K562 (cell line): Measurements from ENCODE around the gene INTS1. TPM values are rescaled to one million over a fixed set of nuclear protein-coding genes. Genes with fewer than 3 reads are reported as not detected.

Source experiments
- ATAC-seq: fragments of 200-7000 bp; cut with Tn5 transposase; 3 replicates; pipeline ENCODE4 v1.9.1; 2020; ENCODE audit warnings: moderate library complexity
- BruUV-seq: library from RNA; stranded (reverse); fragments of 400-500 nt; replicated peaks from 2 replicates; lab custom pipeline; 2021; lab: Mats Ljungman, UMichigan
- CTCF ChIA-PET: fragments of 300-600 bp; formaldehyde crosslinking; extraction: SDS; loops from one replicate; lab custom pipeline; 2021; ENCODE audit warnings: low intra/inter-chr PET ratio; lab: Yijun Ruan, JAX
- POLR2A ChIA-PET: fragments of 300-600, 350-650 bp; sonication (Branson Sonifier 250); formaldehyde crosslinking; extraction: SDS; loops from one replicate; lab custom pipeline; 2021; ENCODE audit warnings: antibody characterized with exemption, inconsistent platforms; lab: Yijun Ruan, JAX
- DNase-seq, 4 experiments: peaks; one replicate each; pipeline versions ENCODE4 v3.0.0 to v3.0.0-alpha.2; 2011 to 2018; ENCODE audit warnings: low spot score in 3 of 4, mixed read lengths in 3 of 4; ENCODE audit errors: extremely low read depth in 1 of 4
- FAIRE-seq: peaks from 2 replicates; lab custom pipeline; 2011; peaks lifted over from hg19 to GRCh38; lab: Jason Lieb, UNC
- H2AFZ ChIP-seq: 2 replicates; pipeline ENCODE4 v1.6.0; 2011; ENCODE audit warnings: low read depth, low read length, control low read depth, inconsistent platforms
- H3K27ac ChIP-seq: fragments of 200-600 bp; 3 replicates; pipeline ENCODE4 v1.8.0; 2011; ENCODE audit warnings: low read depth, mild to moderate bottlenecking, control low read depth, inconsistent platforms, low read length, moderate library complexity, mixed read lengths; ENCODE audit errors: extremely low read depth
- H3K27me3 ChIP-seq, 2 experiments: fragments of 300-600 bp in 1 of 2; 2 replicates in 1 of 2; 3 replicates in 1 of 2; pipeline versions ENCODE4 v1.6.0 to v1.8.0; 2011; ENCODE audit warnings: inconsistent platforms in 2 of 2, low read length in 2 of 2, mild to moderate bottlenecking in 1 of 2, mixed read lengths in 1 of 2, moderate library complexity in 1 of 2; ENCODE audit not compliant: control insufficient read depth in 2 of 2, insufficient read depth in 2 of 2
- H3K36me3 ChIP-seq: fragments of 300-600 bp; 3 replicates; pipeline ENCODE4 v1.8.0; 2011; ENCODE audit warnings: mild to moderate bottlenecking, low read length, inconsistent platforms; ENCODE audit not compliant: control insufficient read depth, insufficient read depth
- H3K4me1 ChIP-seq, 2 experiments: fragments of 200-600 bp in 1 of 2; replicated peaks in 1 of 2; 2 replicates in 1 of 2; 3 replicates in 1 of 2; pipeline versions ENCODE4 v1.5.1 to v1.8.0; 2011; ENCODE audit warnings: inconsistent platforms in 2 of 2, low read length in 2 of 2, mild to moderate bottlenecking in 1 of 2, mixed read lengths in 1 of 2, moderate library complexity in 1 of 2; ENCODE audit not compliant: control insufficient read depth in 2 of 2, insufficient read depth in 2 of 2
- H3K4me2 ChIP-seq: 2 replicates; pipeline ENCODE4 v1.6.1; 2011; ENCODE audit warnings: low read length, control low read depth, inconsistent platforms, mixed read lengths; ENCODE audit not compliant: insufficient read depth
- H3K4me3 ChIP-seq: fragments of 200-600 bp; sonication (generic), shearing (Covaris generic); 2 replicates; pipeline ENCODE4 v1.5.1; 2016; ENCODE audit warnings: control low read depth, inconsistent platforms
- H3K79me2 ChIP-seq: fragments of 200-600 bp; 3 replicates; pipeline ENCODE4 v1.8.0; 2011; ENCODE audit warnings: low read length, inconsistent platforms; ENCODE audit not compliant: control insufficient read depth, insufficient read depth
- H3K9ac ChIP-seq, 2 experiments: 2 replicates each; pipeline versions ENCODE4 v1.6.0 to v1.6.1; 2011; ENCODE audit warnings: low read depth in 2 of 2, low read length in 2 of 2, control low read depth in 1 of 2, inconsistent platforms in 1 of 2, mild to moderate bottlenecking in 1 of 2, mixed read lengths in 1 of 2; ENCODE audit not compliant: insufficient read depth in 1 of 2
- H3K9me1 ChIP-seq: one replicate; pipeline ENCODE4 v1.6.0; 2011; ENCODE audit warnings: inconsistent platforms, mild to moderate bottlenecking, low read length, moderate library complexity; ENCODE audit not compliant: control insufficient read depth, insufficient read depth
- H3K9me3 ChIP-seq: replicated peaks from 2 replicates; pipeline ENCODE4 v1.5.1; 2011; ENCODE audit warnings: low read depth, low read length, inconsistent platforms; ENCODE audit not compliant: control insufficient read depth, insufficient read depth
- H4K20me1 ChIP-seq: replicated peaks from 2 replicates; pipeline ENCODE4 v1.6.1; 2011; ENCODE audit warnings: low read length, inconsistent platforms, mixed read lengths; ENCODE audit not compliant: control insufficient read depth, insufficient read depth
- FOS ChIP-seq: IDR thresholded peaks from 3 replicates; pipeline ENCODE4 v1.6.1; 2011; ENCODE audit not compliant: insufficient read length; ENCODE audit errors: extremely low read depth
- FOXA3 ChIP-seq, 2 experiments: fragments of 450-650 bp in 1 of 2; sonication (generic) in 1 of 2; formaldehyde crosslinking; IDR thresholded peaks in 1 of 2; conservative IDR thresholded peaks in 1 of 2; 2 replicates each; pipeline versions ENCODE4 v1.4.0 to v1.8.0; 2020 to 2022; ENCODE audit warnings: mild to moderate bottlenecking in 2 of 2, missing genetic modification reagents in 1 of 2
- GABPB1 ChIP-seq: sonication (generic); formaldehyde crosslinking; IDR thresholded peaks from 2 replicates; pipeline ENCODE4 v1.8.0; 2022; ENCODE audit warnings: mild to moderate bottlenecking, missing genetic modification reagents
- HDAC2 ChIP-seq: fragments of 450-650 bp; IDR thresholded peaks from 2 replicates; pipeline ENCODE4 v1.6.1; 2016; ENCODE audit warnings: mild to moderate bottlenecking
- MAZ ChIP-seq, 2 experiments: fragments of 450-650 bp in 1 of 2; sonication (generic) in 1 of 2; formaldehyde crosslinking; IDR thresholded peaks in 1 of 2; conservative IDR thresholded peaks in 1 of 2; 2 replicates each; pipeline versions ENCODE4 v1.4.0 to v1.5.0; 2020; ENCODE audit warnings: mild to moderate bottlenecking in 1 of 2, missing genetic modification reagents in 1 of 2
- PBX2 ChIP-seq, 2 experiments: IDR thresholded peaks in 1 of 2; conservative IDR thresholded peaks in 1 of 2; 2 replicates each; pipeline ENCODE4 v1.6.1; 2016; ENCODE audit warnings: low read depth in 2 of 2, mild to moderate bottlenecking in 1 of 2, missing compliant biosample characterization in 1 of 2, missing genetic modification characterization in 1 of 2, moderate library complexity in 1 of 2
- RBBP5 ChIP-seq: fragments of 200-600 bp; sonication (generic); IDR thresholded peaks from 2 replicates; pipeline ENCODE4 v1.6.1; 2012; ENCODE audit warnings: borderline replicate concordance, mild to moderate bottlenecking, low read length, control low read depth, inconsistent platforms; ENCODE audit not compliant: insufficient read depth, poor library complexity, severe bottlenecking
- SMAD4 ChIP-seq: fragments of 250-450 bp; sonication (Bioruptor Pico); conservative IDR thresholded peaks from 2 replicates; pipeline ENCODE4 v1.8.0; 2021; ENCODE audit warnings: inconsistent platforms, mild to moderate bottlenecking, moderate library complexity
- SMARCA4 ChIP-seq: fragments of 450-650 bp; IDR thresholded peaks from 2 replicates; pipeline ENCODE4 v1.6.1; 2016
- SP1 ChIP-seq: sonication (generic); formaldehyde crosslinking; IDR thresholded peaks from 2 replicates; pipeline ENCODE4 v1.8.1; 2022; ENCODE audit warnings: mild to moderate bottlenecking, missing genetic modification reagents
- SRSF9 ChIP-seq: fragments of 200-400 bp; formaldehyde crosslinking; IDR thresholded peaks from 2 replicates; pipeline ENCODE4 v1.6.1; 2017; ENCODE audit warnings: low read depth, low read length, borderline replicate concordance
- ZFP36 ChIP-seq: fragments of 150-350 bp; IDR thresholded peaks from 2 replicates; pipeline ENCODE4 v1.6.1; 2018; ENCODE audit warnings: low read length, low read depth; ENCODE audit not compliant: partially characterized antibody
- ZKSCAN8 ChIP-seq: fragments of 200-800 bp; sonication (Bioruptor generic); IDR thresholded peaks from 2 replicates; pipeline ENCODE4 v1.6.1; 2016; ENCODE audit warnings: missing genetic modification characterization, missing compliant biosample characterization
- ZNF239 ChIP-seq: fragments of 250-450 bp; sonication (Bioruptor Pico); IDR thresholded peaks from 2 replicates; pipeline ENCODE4 v1.4.0; 2020; ENCODE audit warnings: mild to moderate bottlenecking
- ZNF696 ChIP-seq: fragments of 250-450 bp; sonication (Bioruptor Pico); conservative IDR thresholded peaks from 2 replicates; pipeline ENCODE4 v1.4.0; 2020; ENCODE audit warnings: mild to moderate bottlenecking, moderate library complexity
- WGBS: fragments of 100-300 bp; shearing (Covaris generic); methylation state at CpG from one replicate; pipeline ENCODE4 v1.1.6; 2016; ENCODE audit warnings: low coverage, mixed read lengths; ENCODE audit not compliant: insufficient coverage; ENCODE audit errors: missing lambda C conversion rate; 5-methylcytosine and 5-hydroxymethylcytosine counted together
- in situ Hi-C: fragments of 300-500 bp; cut with MboI; formaldehyde crosslinking; loops from 4 replicates; pipeline ENCODE4 v1.15.0; 2018; ENCODE audit warnings: inconsistent platforms, mixed read lengths
- intact Hi-C: fragments of 100-400 bp; cut with micrococcal nuclease; formaldehyde crosslinking; loops from 2 replicates; pipeline ENCODE4 v1.14.2; 2022
- polyA plus RNA-seq, 8 experiments: library from polyadenylated mRNA; depleted of rRNA in 4 of 8; stranded (reverse) in 5 of 8; unstranded in 3 of 8; fragments of >200 nt; fragmentation: Nextera tagmentation in 2 of 8; fragmentation: Illumina TruSeq in 1 of 8; extraction: Ambion mirVana in 2 of 8; extraction: Trizol in 1 of 8; gene quantifications; 2 replicates each; pipeline versions ENCODE4 v1.2.1 to v1.2.3, GENCODE V29; 2011 to 2014; ENCODE audit warnings: inconsistent platforms in 1 of 8, missing spikeins in 1 of 8
- total RNA-seq, 7 experiments: library from RNA; depleted of rRNA in 6 of 7; stranded (reverse); fragments of >200 nt in 6 of 7; fragmentation: Illumina TruSeq in 2 of 7; extraction: Trizol in 2 of 7; gene quantifications; 2 replicates each; pipeline versions ENCODE4 v1.2.1 to v1.2.3, GENCODE V29; 2011 to 2021; ENCODE audit warnings: low replicate concordance in 1 of 7
- TF ChIP-seq, protein P1 (sequence below): fragments of 450-650 bp; formaldehyde crosslinking; IDR thresholded peaks from 2 replicates; pipeline ENCODE4 v1.4.0; 2020; ENCODE audit warnings: mild to moderate bottlenecking, moderate library complexity
- TF ChIP-seq, protein P2 (sequence below): fragments of 450-650 bp; formaldehyde crosslinking; IDR thresholded peaks from 2 replicates; pipeline ENCODE4 v1.4.0; 2022; ENCODE audit warnings: missing genetic modification characterization

INTS1 gene
- total and polyA plus RNA-seq, 9 of the 15 experiments (the other 6 are each of a cell fraction or from before 2014, with no cell fraction given): 0.34 to 119 (median 18.5) TPM

- Histone ChIP-seq H3K4me3 (peak overlapping the region; percentile 92), H3K4me2 (no peak overlapping the region; the same call in 1 of the 2 replicates), H3K4me1 (peaks cover 43 to 91% of the 10 kb centered on the region in 2 experiments), H3K9me1 (no peaks in the 10 kb centered on the region), H3K9ac (no peak overlapping the region; a peak in 1 of 4 replicates), H3K9me3 (no peaks in the 10 kb centered on the region), H3K27ac (peak overlapping the region; percentile 85; the same call in 2 of the 3 replicates), H3K27me3 (no peaks in the 10 kb centered on the region), H3K79me2 (peaks cover 61% of the 10 kb centered on the region), H4K20me1 (no peaks in the 10 kb centered on the region; the same call in 1 of the 2 replicates), H2AFZ (no peak overlapping the region), H3K36me3 (peaks cover 10% of the 10 kb centered on the region; the same call in 1 of the 3 replicates)
- DNase-seq (peak; percentile 96 to 100 (median 98)), FAIRE-seq (peak; percentile 83), ATAC-seq (peak; percentile 84)
- intact Hi-C loops (no loop called here), in situ Hi-C loops (no loop called here)
- CTCF ChIA-PET: no interaction called here
- no TSS peak for BruUV-seq
- POLR2A ChIA-PET: interaction anchor here (1.3 kb wide), 1 partner anchor 10 kb away, joined by 3 read pairs; no protein-coding TSS in a partner anchor
- WGBS: 7% methylated on average over 3 of the region's 35 CpGs
- TF ChIP-seq SMAD4 (CRISPR knock-in tag): no peak
- TF ChIP-seq ZKSCAN8 (CRISPR knock-in tag): no peak
- no peak for TF ChIP-seq PBX2 (CRISPR knock-in tag; IDR thresholded peaks at IDR 0.05; ENCODE audit: low read depth)
- TF ChIP-seq PBX2 (tag; conservative IDR thresholded peaks at IDR 0.05; ENCODE audit: low read depth): no peak
- TF ChIP-seq ZNF239 (CRISPR knock-in tag): no peak
- peak; percentile 7 for TF ChIP-seq RBBP5
- no peak for TF ChIP-seq FOXA3 (CRISPR knock-in tag; conservative IDR thresholded peaks at IDR 0.05 in 1 of 2, IDR thresholded peaks at IDR 0.05 in 1 of 2)
- TF ChIP-seq FOS: peak; percentile 42
- TF ChIP-seq SRSF9: no peak
- TF ChIP-seq ZFP36: no peak
- peak; percentile 42; the same call in 1 of the 2 replicates for TF ChIP-seq GABPB1 (CRISPR knock-in tag)
- TF ChIP-seq ZNF696: no peak
- TF ChIP-seq MAZ (CRISPR knock-in tag; conservative IDR thresholded peaks at IDR 0.05 in 1 of 2, IDR thresholded peaks at IDR 0.05 in 1 of 2): peak in 1 of 2 experiments; percentile 64; a peak in 2 of 4 replicates
- TF ChIP-seq SMARCA4: no peak
- TF ChIP-seq HDAC2: no peak
- TF ChIP-seq SP1 (CRISPR knock-in tag): peak; percentile 33; the same call in 1 of the 2 replicates
- TF ChIP-seq, protein P1, sequence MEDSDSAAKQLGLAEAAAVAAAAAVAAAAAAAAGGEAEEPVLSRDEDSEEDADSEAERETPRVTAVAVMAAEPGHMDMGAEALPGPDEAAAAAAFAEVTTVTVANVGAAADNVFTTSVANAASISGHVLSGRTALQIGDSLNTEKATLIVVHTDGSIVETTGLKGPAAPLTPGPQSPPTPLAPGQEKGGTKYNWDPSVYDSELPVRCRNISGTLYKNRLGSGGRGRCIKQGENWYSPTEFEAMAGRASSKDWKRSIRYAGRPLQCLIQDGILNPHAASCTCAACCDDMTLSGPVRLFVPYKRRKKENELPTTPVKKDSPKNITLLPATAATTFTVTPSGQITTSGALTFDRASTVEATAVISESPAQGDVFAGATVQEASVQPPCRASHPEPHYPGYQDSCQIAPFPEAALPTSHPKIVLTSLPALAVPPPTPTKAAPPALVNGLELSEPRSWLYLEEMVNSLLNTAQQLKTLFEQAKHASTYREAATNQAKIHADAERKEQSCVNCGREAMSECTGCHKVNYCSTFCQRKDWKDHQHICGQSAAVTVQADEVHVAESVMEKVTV (CRISPR knock-in tag): no peak
- TF ChIP-seq, protein P2, sequence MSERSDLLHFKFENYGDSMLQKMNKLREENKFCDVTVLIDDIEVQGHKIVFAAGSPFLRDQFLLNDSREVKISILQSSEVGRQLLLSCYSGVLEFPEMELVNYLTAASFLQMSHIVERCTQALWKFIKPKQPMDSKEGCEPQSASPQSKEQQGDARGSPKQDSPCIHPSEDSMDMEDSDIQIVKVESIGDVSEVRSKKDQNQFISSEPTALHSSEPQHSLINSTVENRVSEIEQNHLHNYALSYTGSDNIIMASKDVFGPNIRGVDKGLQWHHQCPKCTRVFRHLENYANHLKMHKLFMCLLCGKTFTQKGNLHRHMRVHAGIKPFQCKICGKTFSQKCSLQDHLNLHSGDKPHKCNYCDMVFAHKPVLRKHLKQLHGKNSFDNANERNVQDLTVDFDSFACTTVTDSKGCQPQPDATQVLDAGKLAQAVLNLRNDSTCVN (CRISPR knock-in tag): no peak
Observed at GRCh38 chr7:1459512-1459892, 44.7 kb downstream of the INTS1 start.
